Stimulated activated CD8-positive, alpha-beta memory T cell treated with anti-CD3 and anti-CD28 coated beads, Interleukin-4, amount 100 ng/mL, for 4 hours (primary cell): ENCODE measurements around the gene ATXN2.
"Not testable (repeated sequence)": the region's sequence is repeated elsewhere in the genome, so short reads cannot be mapped to it uniquely, and the experiment has no call there.

Experiments
- DNase-seq, 2 donors: peaks; one replicate each; pipeline ENCODE4 v3.0.0-alpha.2; 2020; ENCODE audit warnings: low read depth in 2 of 2, low spot score in 1 of 2

The ATXN2 gene

GRCh38 chr12:111578276-111578970 is 20.7 kb downstream of the ATXN2 start:
- no peak for DNase-seq

GRCh38 chr12:111574797-111575443 is 24.2 kb downstream of the ATXN2 start:
- DNase-seq: no peak

GRCh38 chr12:111573476-111573875 is 25.6 kb downstream of the ATXN2 start:
- DNase-seq: no peak

GRCh38 chr12:111570084-111570961 is 28.8 kb downstream of the ATXN2 start:
- no peak for DNase-seq

- no peak for DNase-seq
Measured at GRCh38 chr12:111569363-111570083, 29.6 kb downstream of the ATXN2 start.

- DNase-seq: not testable (repeated sequence)
Measured at GRCh38 chr12:111560844-111561243, 38.3 kb downstream of the ATXN2 start.

- DNase-seq: no peak
Measured at GRCh38 chr12:111558107-111558376, 41.1 kb downstream of the ATXN2 start.

- DNase-seq: no peak
Measured at GRCh38 chr12:111557271-111558106, 41.6 kb downstream of the ATXN2 start.

- DNase-seq: no peak
Measured at GRCh38 chr12:111556676-111557075, 42.4 kb downstream of the ATXN2 start.

- DNase-seq: not testable (repeated sequence)
Measured at GRCh38 chr12:111555313-111555712, 43.8 kb downstream of the ATXN2 start.

GRCh38 chr12:111546758-111547383 is 52.2 kb downstream of the ATXN2 start:
- no peak for DNase-seq

GRCh38 chr12:111546171-111546570 is 52.9 kb downstream of the ATXN2 start:
- DNase-seq: no peak

GRCh38 chr12:111544032-111544431 is 55.1 kb downstream of the ATXN2 start:
- no peak for DNase-seq

GRCh38 chr12:111532751-111533150 is 66.4 kb downstream of the ATXN2 start:
- DNase-seq: no peak

GRCh38 chr12:111529424-111530368 is 69.4 kb downstream of the ATXN2 start:
- DNase-seq: peak; percentile 14 to 24

- DNase-seq: no peak
Measured at GRCh38 chr12:111523587-111524167, 75.4 kb downstream of the ATXN2 start.

GRCh38 chr12:111521801-111522200 is 77.3 kb downstream of the ATXN2 start:
- no peak for DNase-seq

GRCh38 chr12:111519937-111520336 is 79.2 kb downstream of the ATXN2 start:
- DNase-seq: no peak

GRCh38 chr12:111519083-111519482 is 80.0 kb downstream of the ATXN2 start:
- DNase-seq: no peak
